Stimulated activated CD4-positive, alpha-beta T cell treated with anti-CD3 and anti-CD28 coated beads, Interleukin-12 subunit alpha, Interleukin-12 subunit beta, amount 100 ng/mL, for 24 hours (primary cell): ENCODE measurements around the gene IQGAP3.
"Not testable (repeated sequence)": the region's sequence is repeated elsewhere in the genome, so short reads cannot be mapped to it uniquely, and the experiment has no call there.

Experiments used
- DNase-seq, 2 experiments: peaks; one replicate each; pipeline ENCODE4 v3.0.0-alpha.2; 2020; ENCODE audit warnings: low read depth in 2 of 2

IQGAP3 gene

GRCh38 chr1:156572663-156573018, 276 bp upstream of the IQGAP3 start:
- DNase-seq, result no peak

DNA sequence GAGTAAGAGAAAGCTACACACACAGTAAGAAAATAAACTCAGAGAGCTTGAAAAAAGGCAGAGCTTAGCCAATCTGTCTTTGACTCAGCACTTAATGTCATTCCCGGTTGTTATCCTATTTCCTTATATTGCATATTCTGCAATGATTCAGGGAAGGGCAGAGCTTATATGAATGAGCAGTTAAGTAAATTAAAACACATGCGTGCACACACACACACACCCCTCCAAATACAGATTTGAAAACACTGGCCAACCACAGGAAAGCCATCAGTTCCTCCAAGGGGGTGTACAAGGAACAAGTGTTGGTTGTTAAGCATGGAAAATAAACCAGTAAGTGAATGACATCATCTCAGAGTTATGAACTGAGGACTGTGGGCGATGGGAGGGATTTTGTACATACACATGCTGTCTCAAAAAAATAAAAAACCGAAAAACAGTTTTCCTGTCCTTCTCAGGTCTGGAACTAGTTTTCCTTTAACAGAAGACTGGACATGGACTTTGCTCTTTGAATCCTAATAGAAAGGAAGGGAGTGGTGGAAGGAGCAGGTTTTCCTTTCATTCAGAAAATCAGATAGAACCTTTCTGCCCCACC, 1.0 kb downstream of the IQGAP3 start:
- DNase-seq, result no peak

GRCh38 chr1:156566436-156566835, 5.9 kb downstream of the IQGAP3 start:
- DNase-seq, result no peak

GRCh38 chr1:156565519-156565918, 6.8 kb downstream of the IQGAP3 start:
- DNase-seq, result no peak

- no peak for DNase-seq
Measured at GRCh38 chr1:156560585-156561163, 11.7 kb downstream of the IQGAP3 start.

DNA sequence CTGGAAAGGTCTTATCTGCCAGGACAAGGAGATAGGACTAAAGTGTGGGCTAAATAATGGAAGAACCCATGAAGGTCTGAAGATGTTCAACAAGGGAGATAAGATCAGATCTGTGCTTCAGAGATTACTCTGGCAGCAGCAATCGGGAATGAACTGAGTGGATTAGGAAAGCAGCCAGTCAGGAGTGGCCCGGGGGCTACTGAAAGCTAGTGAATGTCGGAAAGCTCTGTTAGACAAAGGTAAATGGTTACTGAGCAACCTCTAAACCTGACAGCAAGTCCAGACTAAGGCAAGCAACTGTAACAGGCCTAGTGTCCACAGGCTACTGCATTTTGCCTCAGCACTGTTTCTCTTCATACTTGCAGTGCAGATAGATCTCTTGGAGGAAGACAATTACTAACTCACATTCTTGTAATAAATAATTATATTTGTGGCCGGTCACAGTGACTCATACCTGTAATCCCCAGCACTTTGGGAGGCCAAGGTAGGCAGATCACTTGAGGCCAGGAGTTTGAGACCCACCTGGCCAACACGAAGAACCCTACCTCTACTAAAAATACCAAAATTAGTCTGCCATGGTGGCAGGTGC, 12.5 kb downstream of the IQGAP3 start:
- DNase-seq, result no peak

DNA sequence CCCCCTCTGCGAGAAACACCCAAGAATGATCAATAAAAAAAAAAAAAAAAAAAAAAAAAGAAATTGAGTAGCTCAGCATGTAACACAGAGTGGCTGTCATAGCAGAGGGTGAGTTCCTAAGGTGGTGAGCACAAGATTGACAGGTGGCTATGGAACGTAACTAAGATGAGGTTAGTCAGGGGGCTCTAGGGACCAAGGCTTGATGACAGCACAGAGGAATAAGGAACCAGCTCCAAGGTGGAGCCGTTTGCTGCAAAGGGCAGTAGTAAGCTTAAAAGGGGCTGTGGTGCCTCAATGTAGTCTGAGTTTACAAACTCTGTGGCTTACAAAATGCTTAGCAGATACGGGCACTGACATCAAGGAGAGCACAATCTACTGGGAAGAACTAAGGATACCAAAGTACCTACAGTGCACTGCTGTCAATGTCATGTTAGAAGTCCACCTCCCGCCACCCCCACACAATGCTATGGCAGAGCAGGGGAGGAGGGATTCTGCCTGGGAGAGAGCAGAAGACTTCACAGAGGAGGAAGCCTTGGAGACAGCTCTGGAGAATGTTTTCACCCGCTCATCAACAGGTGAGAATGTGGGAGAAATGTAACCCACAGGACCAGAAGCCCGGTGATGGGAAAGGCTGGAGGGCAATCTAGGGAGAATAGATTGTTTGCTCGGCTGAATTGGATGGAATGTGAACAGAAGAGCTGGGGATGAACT, 13.1 kb downstream of the IQGAP3 start:
- DNase-seq, result no peak

GRCh38 chr1:156556354-156556753, 16.0 kb downstream of the IQGAP3 start:
- no peak for DNase-seq

DNA sequence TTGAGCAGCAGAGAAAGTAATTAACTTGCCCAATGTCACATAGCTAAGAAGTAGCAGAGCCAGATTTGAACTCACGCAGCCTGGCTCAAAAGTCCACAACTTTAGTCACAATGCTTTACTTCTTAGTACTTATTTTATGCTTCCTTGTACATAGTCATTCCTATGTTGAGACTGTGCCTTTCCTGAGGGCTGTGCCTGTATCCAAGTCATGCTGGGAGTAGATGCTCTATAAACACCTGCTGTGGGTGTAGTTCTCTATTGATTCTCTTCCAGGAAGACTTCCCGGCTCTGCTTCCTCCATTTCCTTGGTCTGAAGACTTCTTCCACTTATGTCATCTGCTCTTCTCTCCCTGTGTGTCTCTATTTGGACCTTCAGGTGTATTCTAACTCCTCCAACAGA, 16.6 kb downstream of the IQGAP3 start:
- DNase-seq, result no peak

DNA sequence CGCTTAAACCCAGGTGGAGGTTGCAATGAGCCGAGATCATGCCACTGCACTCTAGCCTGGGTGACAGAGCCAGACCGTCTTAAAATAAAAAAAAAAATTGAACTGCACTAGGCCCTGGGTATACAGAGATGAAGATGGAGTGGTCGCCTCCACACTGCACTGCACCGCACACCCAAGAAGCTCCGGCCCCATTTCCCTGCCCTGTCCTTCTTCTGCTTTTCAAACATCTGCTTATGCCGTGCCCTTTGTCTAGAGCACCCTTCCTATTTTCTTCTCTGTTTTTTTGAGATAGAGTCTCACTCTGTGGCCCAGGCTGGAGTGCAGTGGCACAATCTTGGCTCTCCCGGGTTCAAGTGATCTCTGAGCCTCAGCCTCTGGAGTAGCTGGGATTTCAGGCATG, 17.4 kb downstream of the IQGAP3 start:
- no peak for DNase-seq

DNA sequence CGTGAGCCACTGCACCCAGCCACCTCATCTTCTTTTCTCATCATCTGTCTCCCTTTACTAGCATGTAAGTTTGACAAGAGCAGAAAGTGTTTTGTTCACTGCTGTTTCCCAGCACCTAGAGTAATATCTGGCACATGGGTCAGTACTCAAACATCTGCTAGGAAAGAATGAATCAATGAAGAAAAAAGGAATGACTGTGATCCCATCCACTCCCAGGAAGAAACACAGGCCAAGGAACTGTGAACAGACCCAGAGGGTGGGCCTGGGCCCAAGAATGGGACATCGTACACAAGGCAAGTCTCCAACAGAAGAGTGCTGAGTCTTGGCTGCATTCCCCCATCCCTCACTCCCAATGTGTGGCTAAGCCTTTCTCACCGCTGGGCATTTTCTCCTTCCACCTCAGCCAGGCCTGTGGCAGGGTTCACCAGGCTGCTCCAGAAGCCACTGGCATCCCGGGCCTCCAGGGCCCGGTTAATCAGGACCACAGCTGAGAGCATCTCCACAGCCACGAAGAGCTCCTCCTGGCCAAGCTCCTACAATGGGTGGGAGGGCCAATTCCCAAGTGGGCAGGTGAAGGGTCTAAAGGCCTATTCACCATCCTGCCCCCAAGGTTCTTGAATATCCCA, 18.4 kb downstream of the IQGAP3 start:
- no peak for DNase-seq

DNA sequence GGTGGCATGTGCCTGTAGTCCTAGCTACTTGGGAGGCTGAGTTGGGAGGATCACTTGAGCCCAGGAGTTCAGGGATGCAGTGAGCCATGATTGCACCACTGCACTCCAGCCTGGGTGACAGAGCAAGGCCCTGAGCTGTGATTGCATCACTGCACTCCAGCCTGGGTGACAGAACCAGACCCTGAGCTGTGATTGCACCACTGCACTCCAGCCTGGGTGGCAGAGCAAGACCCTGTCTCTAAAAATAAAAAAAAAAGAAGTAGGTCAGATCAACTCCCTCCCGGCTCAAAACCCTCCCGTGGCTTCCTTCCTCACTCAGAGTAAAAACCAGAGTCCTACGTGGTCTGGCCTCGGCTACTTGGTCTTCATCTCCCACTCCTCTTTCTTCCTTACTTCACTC, 19.4 kb downstream of the IQGAP3 start:
- DNase-seq, result not testable (repeated sequence)

DNA sequence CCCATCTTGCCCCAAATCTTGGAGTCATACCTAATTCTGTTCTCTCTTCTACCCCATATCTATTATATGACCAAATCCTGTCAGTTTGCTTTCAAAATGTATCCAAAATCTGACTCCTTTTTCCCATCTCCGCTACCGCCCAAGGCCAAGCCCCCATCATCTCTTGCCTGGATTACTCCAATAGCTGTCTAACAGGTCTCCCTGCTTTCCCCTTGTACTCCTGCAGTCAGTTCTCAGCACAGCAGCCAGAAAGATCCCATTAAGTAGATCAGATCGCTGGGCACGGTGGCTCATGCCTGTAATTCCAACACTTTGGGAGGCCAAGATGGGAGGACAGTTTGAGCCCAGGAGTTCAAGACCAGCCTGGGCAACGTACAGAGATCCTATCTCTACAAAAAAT, 19.8 kb downstream of the IQGAP3 start:
- DNase-seq, result no peak

- DNase-seq, result no peak
Measured at GRCh38 chr1:156551869-156552268, 20.5 kb downstream of the IQGAP3 start.

DNA sequence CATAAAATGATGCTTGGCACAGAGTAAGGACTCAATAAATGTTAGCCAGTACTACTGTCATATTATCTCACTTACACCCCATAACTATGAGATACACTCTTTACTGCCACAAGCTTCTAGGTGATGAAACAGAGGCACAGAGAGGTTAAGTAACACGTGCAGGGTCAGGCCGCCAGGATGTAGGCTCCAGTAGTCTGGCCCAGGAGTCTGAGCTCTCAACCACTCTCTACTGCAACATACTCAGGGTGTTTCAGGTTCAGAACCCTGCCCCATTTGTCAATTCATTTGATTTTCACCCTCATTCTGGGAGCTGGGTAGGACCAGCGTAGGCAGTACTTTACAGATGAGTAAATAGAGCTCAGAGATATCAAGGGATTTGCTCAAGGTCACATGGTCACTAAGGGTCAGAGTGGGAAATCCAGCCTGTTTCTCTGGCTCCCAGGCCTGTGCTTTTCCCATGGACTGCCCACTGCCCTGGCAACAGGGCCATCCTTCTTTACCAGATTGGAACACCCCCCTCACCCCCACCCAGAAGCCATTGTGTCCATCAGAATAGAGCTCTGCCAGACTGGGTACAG, 21.2 kb downstream of the IQGAP3 start:
- DNase-seq, result no peak

- DNase-seq, result no peak
Measured at GRCh38 chr1:156550346-156550745, 22.0 kb downstream of the IQGAP3 start.

GRCh38 chr1:156549831-156550230, 22.5 kb downstream of the IQGAP3 start:
- DNase-seq, result no peak

DNA sequence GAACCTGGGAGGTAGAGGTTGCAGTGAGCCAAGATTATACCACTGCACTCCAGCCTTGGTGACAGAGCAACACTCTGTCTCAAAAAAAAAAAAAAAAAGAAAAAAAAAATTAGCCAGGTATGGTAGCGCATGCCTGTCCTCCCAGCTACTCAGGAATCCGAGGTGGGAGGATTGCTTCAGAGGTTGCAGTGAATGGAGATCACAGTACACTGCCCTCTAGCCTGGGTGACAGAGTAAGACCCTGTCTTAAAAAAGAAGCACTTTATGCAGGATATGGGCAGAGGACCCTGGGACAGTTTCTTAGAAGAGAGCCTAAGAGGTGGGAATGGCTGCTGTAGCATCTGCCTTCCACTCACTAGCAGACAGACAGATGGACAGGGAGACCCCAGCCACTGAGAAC, 23.0 kb downstream of the IQGAP3 start:
- no peak for DNase-seq

DNA sequence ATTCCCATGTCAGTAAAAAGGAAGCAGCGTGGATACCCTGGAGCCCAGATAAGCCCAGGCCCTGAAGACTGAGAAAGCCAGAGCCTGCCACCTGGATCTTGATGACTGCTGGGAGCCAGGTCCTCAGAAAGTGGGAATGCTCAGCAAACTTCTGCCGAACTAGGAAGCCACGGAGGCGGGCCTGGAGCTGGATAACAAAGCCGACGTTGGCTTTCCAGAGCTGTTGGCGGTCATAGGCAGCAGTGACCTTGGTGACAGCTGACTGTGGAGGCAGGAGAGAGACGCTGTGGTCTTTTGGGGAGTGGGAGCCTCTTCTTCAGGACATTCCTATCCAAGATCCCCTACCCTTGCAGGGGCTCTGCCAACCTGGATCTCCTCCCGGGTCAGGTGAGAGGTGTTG, 24.4 kb downstream of the IQGAP3 start:
- DNase-seq, result no peak

DNA sequence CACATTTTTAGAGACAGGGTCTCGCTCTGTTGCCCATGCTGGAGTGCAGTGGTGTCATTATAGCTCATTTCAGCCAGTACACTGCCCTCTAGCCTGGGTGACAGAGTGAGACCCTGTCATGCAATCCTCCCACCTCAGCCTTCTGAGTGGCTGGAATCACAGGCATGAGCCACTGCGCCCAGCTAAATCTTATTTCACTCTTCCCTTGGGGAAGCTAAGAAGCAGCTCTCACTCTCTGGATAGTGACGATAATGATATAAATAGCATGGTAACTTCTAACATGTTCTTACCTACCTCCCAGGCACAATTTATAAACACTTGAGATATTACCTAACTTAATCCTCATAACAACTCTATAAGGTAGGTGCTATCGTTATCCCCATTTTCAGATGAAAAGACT, 24.9 kb downstream of the IQGAP3 start:
- DNase-seq, result no peak

DNA sequence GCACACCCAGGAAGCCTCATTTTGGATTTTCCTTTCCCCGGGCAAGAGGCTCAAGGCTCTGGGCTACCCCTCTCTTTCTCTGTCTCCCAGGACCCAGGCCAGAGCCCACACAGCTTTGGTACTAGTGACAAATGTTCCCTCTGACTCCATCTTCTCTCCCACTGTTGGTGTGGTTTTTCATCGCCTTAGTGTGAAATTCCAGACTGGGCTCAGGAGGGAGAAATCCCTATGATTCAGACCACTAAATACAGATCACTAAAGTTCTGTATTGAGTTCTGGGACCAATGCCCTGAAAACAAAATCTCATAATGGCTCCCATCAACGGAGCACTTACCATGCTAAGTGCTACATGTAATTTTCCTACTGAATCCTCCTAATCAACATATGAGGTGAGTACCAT, 26.1 kb downstream of the IQGAP3 start:
- DNase-seq, result no peak

DNA sequence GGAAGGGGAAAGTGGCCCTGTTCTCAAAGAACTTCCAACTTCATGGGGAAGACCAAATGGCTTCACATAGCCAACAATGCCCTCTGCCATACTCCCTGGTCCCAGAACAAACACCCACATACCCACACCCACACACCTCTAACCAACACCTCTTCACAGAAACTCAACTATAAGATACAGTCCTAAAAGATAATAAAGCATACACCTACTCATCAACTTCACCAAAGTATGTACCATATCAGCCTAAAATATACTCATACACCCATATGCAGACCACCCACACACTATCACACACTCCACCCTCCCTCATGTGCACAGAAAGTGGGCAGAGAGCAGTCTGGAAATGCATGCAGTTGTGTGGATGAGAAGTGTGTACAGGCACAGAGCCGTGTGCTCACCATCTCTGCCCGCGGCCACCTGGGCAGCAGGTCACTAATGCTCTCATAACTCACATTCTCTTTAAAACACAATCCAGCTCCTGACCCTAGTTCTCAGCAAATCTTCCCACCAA, 27.7 kb downstream of the IQGAP3 start:
- DNase-seq, result no peak
